ENCODE results near the gene ACOD1.

Gene ACOD1

GRCh38 chr13:76934671-76935070 lies 13.6 kb upstream of the ACOD1 start:
- TF ChIP-seq CTCF (conservative IDR thresholded peaks at IDR 0.05; ENCODE audit: low read depth, low read length), result no peak
- H3K4me3 ChIP-seq (ENCODE audit: low read depth, low read length), result no peak overlapping the region
- DNase-seq (ENCODE audit: low read depth), result peak; percentile 20

GRCh38 chr13:76936763-76937162 lies 11.5 kb upstream of the ACOD1 start:
- no peak for TF ChIP-seq CTCF (conservative IDR thresholded peaks at IDR 0.05; ENCODE audit: low read depth, low read length)
- H3K4me3 ChIP-seq (ENCODE audit: low read depth, low read length), result no peak overlapping the region
- DNase-seq (ENCODE audit: low read depth), result peak; percentile 16

- peak; percentile 96 for DNase-seq (ENCODE audit: low read depth)
- H3K4me3 ChIP-seq (ENCODE audit: low read depth, low read length), result no peak overlapping the region
- TF ChIP-seq CTCF (conservative IDR thresholded peaks at IDR 0.05; ENCODE audit: low read depth, low read length), result no peak
Measured at GRCh38 chr13:76937281-76937820, 11.0 kb upstream of the ACOD1 start.

DNA sequence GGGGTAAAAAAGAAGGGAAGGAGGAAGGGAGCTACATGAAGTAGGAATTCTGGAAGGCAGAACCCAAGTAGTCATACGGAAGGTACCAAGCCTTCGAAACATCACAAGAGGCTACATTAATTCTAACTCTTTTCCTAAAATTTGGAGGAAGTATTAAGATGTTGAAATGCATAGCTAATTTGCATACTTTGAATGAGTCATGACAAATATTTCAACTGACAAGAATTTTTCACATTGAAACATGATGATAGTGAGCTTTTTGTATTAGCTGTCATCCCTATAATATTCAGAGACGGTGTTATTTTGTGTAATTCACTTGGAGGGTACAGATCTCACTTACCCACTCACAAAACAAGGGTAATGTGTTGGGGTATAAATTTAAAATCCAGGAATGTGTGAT lies 9.1 kb upstream of the ACOD1 start:
- TF ChIP-seq CTCF (conservative IDR thresholded peaks at IDR 0.05; ENCODE audit: low read depth, low read length), result no peak
- DNase-seq (ENCODE audit: low read depth), result peak; percentile 62
- no peak overlapping the region for H3K4me3 ChIP-seq (ENCODE audit: low read depth, low read length)

GRCh38 chr13:76942363-76942762 lies 5.9 kb upstream of the ACOD1 start:
- no peak for DNase-seq (ENCODE audit: low read depth)
- H3K4me3 ChIP-seq (ENCODE audit: low read depth, low read length), result no peak overlapping the region
- no peak for TF ChIP-seq CTCF (conservative IDR thresholded peaks at IDR 0.05; ENCODE audit: low read depth, low read length)

GRCh38 chr13:76943646-76944045 lies 4.7 kb upstream of the ACOD1 start:
- no peak for TF ChIP-seq CTCF (conservative IDR thresholded peaks at IDR 0.05; ENCODE audit: low read depth, low read length)
- no peak overlapping the region for H3K4me3 ChIP-seq (ENCODE audit: low read depth, low read length)
- DNase-seq (ENCODE audit: low read depth), result no peak

- no peak overlapping the region for H3K4me3 ChIP-seq (ENCODE audit: low read depth, low read length)
- TF ChIP-seq CTCF (conservative IDR thresholded peaks at IDR 0.05; ENCODE audit: low read depth, low read length), result no peak
- peak; percentile 70 for DNase-seq (ENCODE audit: low read depth)
Measured at GRCh38 chr13:76944456-76944855, 3.9 kb upstream of the ACOD1 start.
